HCT116 (cell line): Measurements from ENCODE around the gene NUCB2. TPM values are rescaled to one million over a fixed set of nuclear protein-coding genes. Genes with fewer than 3 reads are reported as not detected.
A peak's percentile ranks its signal among the peaks of the same experiment; 100 is the strongest.

Source experiments
- ATAC-seq: fragments of 200-7000 bp; cut with Tn5 transposase; 2 replicates; pipeline ENCODE4 v1.9.1; 2020; ENCODE audit warnings: mild to moderate bottlenecking, moderate library complexity
- BruUV-seq: library from RNA; stranded (reverse); fragments of 400-500 nt; replicated peaks from 2 replicates; lab custom pipeline; 2021; lab: Mats Ljungman, UMichigan
- CTCF ChIA-PET: fragments of 300-600 bp; sonication (Branson Sonifier 250); formaldehyde crosslinking; loops from one replicate; lab custom pipeline; 2021; ENCODE audit warnings: antibody characterized with exemption; lab: Charles Lee
- POLR2A ChIA-PET: fragments of 300-600, 350-600 bp; sonication (Branson Sonifier 250); formaldehyde crosslinking; loops from one replicate; lab custom pipeline; 2021; ENCODE audit warnings: antibody characterized with exemption; lab: Charles Lee
- RAD21 ChIA-PET, 2 experiments: fragments of 300-600 bp; sonication (Branson Sonifier 250); formaldehyde crosslinking; loops; one replicate each; lab custom pipeline; 2023; ENCODE audit warnings: low total read pairs in 2 of 2; ENCODE audit not compliant: uncharacterized antibody in 2 of 2, unreplicated experiment in 2 of 2, low non-redundant PET in 1 of 2; lab: Charles Lee
- DNase-seq: peaks from one replicate; pipeline ENCODE4 v3.0.0-alpha.2; 2010; ENCODE audit warnings: low read depth, low spot score
- H2AFZ ChIP-seq: fragments of 200-600 bp; shearing (Covaris generic), sonication (generic); 2 replicates; pipeline ENCODE4 v1.6.1; 2017; ENCODE audit warnings: low read depth, mixed run types, mixed read lengths, antibody characterized with exemption, low read length; ENCODE audit not compliant: poor library complexity, severe bottlenecking
- H3K27ac ChIP-seq: 2 replicates; pipeline ENCODE4 v1.5.1; 2012; ENCODE audit warnings: low read depth, low read length
- H3K27me3 ChIP-seq: fragments of 200-600 bp; sonication (generic); 2 replicates; pipeline ENCODE4 v1.6.1; 2016; ENCODE audit warnings: mixed run types, low read length, mixed read lengths; ENCODE audit not compliant: insufficient read depth
- H3K36me3 ChIP-seq, 2 experiments: fragments of 200-500 bp in 1 of 2; fragments of 200-600 bp in 1 of 2; sonication (Bioruptor generic) in 1 of 2; sonication (generic) in 1 of 2; 2 replicates each; pipeline versions ENCODE4 v1.5.1 to v1.6.1; 2014 to 2016; ENCODE audit warnings: low read length in 2 of 2, inconsistent platforms in 1 of 2, mixed read lengths in 1 of 2, mixed run types in 1 of 2; ENCODE audit not compliant: insufficient read depth in 2 of 2, control insufficient read depth in 1 of 2
- H3K4me1 ChIP-seq, 2 experiments: fragments of 200-600 bp in 1 of 2; sonication (generic) in 1 of 2; 2 replicates each; pipeline versions ENCODE4 v1.5.1 to v1.6.1; 2012 to 2017; ENCODE audit warnings: low read length in 2 of 2, inconsistent platforms in 1 of 2, mild to moderate bottlenecking in 1 of 2, mixed read lengths in 1 of 2, mixed run types in 1 of 2, moderate library complexity in 1 of 2; ENCODE audit not compliant: insufficient read depth in 2 of 2, control insufficient read depth in 1 of 2
- H3K4me2 ChIP-seq: fragments of 200-600 bp; sonication (generic); 2 replicates; pipeline ENCODE4 v1.6.1; 2017; ENCODE audit warnings: mixed run types, low read length, mixed read lengths
- H3K4me3 ChIP-seq, 2 experiments: fragments of 200-600 bp in 1 of 2; sonication (generic) in 1 of 2; replicated peaks in 1 of 2; 2 replicates each; pipeline ENCODE4 v1.5.1; 2011 to 2016; ENCODE audit warnings: low read length in 2 of 2, control low read depth in 1 of 2, low read depth in 1 of 2, mild to moderate bottlenecking in 1 of 2, mixed read lengths in 1 of 2, mixed run types in 1 of 2
- H3K79me2 ChIP-seq: fragments of 200-600 bp; sonication (generic); 2 replicates; pipeline ENCODE4 v1.6.1; 2017; ENCODE audit warnings: mild to moderate bottlenecking, mixed run types, low read length, moderate library complexity, mixed read lengths; ENCODE audit not compliant: insufficient read depth
- H3K9ac ChIP-seq: fragments of 200-600 bp; sonication (generic); 2 replicates; pipeline ENCODE4 v1.6.1; 2016; ENCODE audit warnings: low read length, mixed read lengths
- H3K9me2 ChIP-seq: fragments of 200-600 bp; sonication (generic), shearing (Covaris generic); 2 replicates; pipeline ENCODE4 v1.6.1; 2017; ENCODE audit warnings: mixed run types, mild to moderate bottlenecking, moderate library complexity; ENCODE audit not compliant: insufficient read depth
- H3K9me3 ChIP-seq, 2 experiments: fragments of 200-500 bp in 1 of 2; fragments of 200-600 bp in 1 of 2; sonication (Bioruptor generic) in 1 of 2; sonication (generic) in 1 of 2; 2 replicates each; pipeline ENCODE4 v1.6.1; 2014 to 2017; ENCODE audit warnings: low read length in 2 of 2, mixed read lengths in 2 of 2, inconsistent platforms in 1 of 2, low read depth in 1 of 2, mild to moderate bottlenecking in 1 of 2, mixed run types in 1 of 2, moderate library complexity in 1 of 2; ENCODE audit not compliant: control insufficient read depth in 1 of 2, insufficient read depth in 1 of 2
- H4K20me1 ChIP-seq: fragments of 200-600 bp; sonication (generic), shearing (Covaris generic); 2 replicates; pipeline ENCODE4 v1.6.1; 2017; ENCODE audit warnings: mixed run types, mild to moderate bottlenecking, moderate library complexity; ENCODE audit not compliant: insufficient read depth
- CBX3 ChIP-seq: IDR thresholded peaks from 2 replicates; pipeline ENCODE4 v1.6.1; 2012; ENCODE audit warnings: low read depth
- CEBPB ChIP-seq: IDR thresholded peaks from 2 replicates; pipeline ENCODE4 v1.6.1; 2012; ENCODE audit warnings: low read depth
- CTCF ChIP-seq, 3 experiments: fragments of 200-600 bp in 1 of 3; sonication (generic) in 1 of 3; IDR thresholded peaks in 2 of 3; conservative IDR thresholded peaks in 1 of 3; 2 replicates each; pipeline ENCODE4 v1.5.1; 2012 to 2017; ENCODE audit warnings: low read depth in 2 of 3, low read length in 2 of 3, antibody characterized with exemption in 1 of 3, borderline replicate concordance in 1 of 3, control low read depth in 1 of 3, mild to moderate bottlenecking in 1 of 3, mixed read lengths in 1 of 3, mixed run types in 1 of 3, moderate library complexity in 1 of 3; ENCODE audit not compliant: insufficient read depth in 1 of 3
- EGR1 ChIP-seq: IDR thresholded peaks from 2 replicates; pipeline ENCODE4 v1.6.1; 2012; ENCODE audit warnings: low read depth
- ELF1 ChIP-seq: IDR thresholded peaks from 2 replicates; pipeline ENCODE4 v1.6.1; 2012; ENCODE audit warnings: low read depth, borderline replicate concordance
- EZH2phosphoT487 ChIP-seq: fragments of 200-600 bp; IDR thresholded peaks from 2 replicates; pipeline ENCODE4 v1.6.1; 2018; ENCODE audit warnings: antibody characterized with exemption, borderline replicate concordance
- FOSL1 ChIP-seq: IDR thresholded peaks from 2 replicates; pipeline ENCODE4 v1.6.1; 2012; ENCODE audit warnings: low read depth
- MAX ChIP-seq: IDR thresholded peaks from 2 replicates; pipeline ENCODE4 v1.6.1; 2012
- RAD21 ChIP-seq: IDR thresholded peaks from 2 replicates; pipeline ENCODE4 v1.6.1; 2012; ENCODE audit warnings: low read depth, mild to moderate bottlenecking
- REST ChIP-seq: IDR thresholded peaks from 2 replicates; pipeline ENCODE4 v1.6.1; 2012; ENCODE audit warnings: low read depth
- SIN3A ChIP-seq: IDR thresholded peaks from 2 replicates; pipeline ENCODE4 v1.6.1; 2012; ENCODE audit warnings: low read depth
- SP1 ChIP-seq: IDR thresholded peaks from 2 replicates; pipeline ENCODE4 v1.6.1; 2012; ENCODE audit warnings: low read depth
- SRF ChIP-seq: IDR thresholded peaks from 2 replicates; pipeline ENCODE4 v1.6.1; 2012; ENCODE audit warnings: low read depth
- TCF7L2 ChIP-seq: IDR thresholded peaks from 2 replicates; pipeline ENCODE4 v1.7.0; 2011; ENCODE audit warnings: borderline replicate concordance, inconsistent platforms; ENCODE audit not compliant: insufficient read depth, insufficient read length; ENCODE audit errors: extremely low read depth
- YY1 ChIP-seq: IDR thresholded peaks from 2 replicates; pipeline ENCODE4 v1.6.1; 2011; ENCODE audit warnings: low read length, low read depth, moderate library complexity, mild to moderate bottlenecking; ENCODE audit not compliant: insufficient replicate concordance; ENCODE audit errors: extremely low read depth
- ZFX ChIP-seq: fragments of 450-650 bp; IDR thresholded peaks from 2 replicates; pipeline ENCODE4 v1.6.1; 2017
- ZNF274 ChIP-seq: fragments of 200-500 bp; sonication (Bioruptor generic); IDR thresholded peaks from 2 replicates; pipeline ENCODE4 v1.6.1; 2014; ENCODE audit warnings: mild to moderate bottlenecking, low read depth, low read length, inconsistent platforms
- intact Hi-C: fragments of 100-400 bp; cut with micrococcal nuclease; formaldehyde crosslinking; loops from 2 replicates; pipeline ENCODE4 v1.10.0; 2022
- total RNA-seq: library from RNA; stranded (reverse); gene quantifications from one replicate; pipeline ENCODE4 v1.2.1, GENCODE V29; 2021; ENCODE audit not compliant: unreplicated experiment
- TF ChIP-seq, protein P1 (sequence below): IDR thresholded peaks from 2 replicates; pipeline ENCODE4 v1.6.1; 2012

The NUCB2 gene
- total RNA-seq, 1 experiment from 2014 or later: 40.6 TPM

- Histone ChIP-seq H3K36me3 (no peaks in the 10 kb centered on the region), H4K20me1 (no peaks in the 10 kb centered on the region), H3K9ac (no peak overlapping the region), H3K27ac (no peak overlapping the region), H3K9me2 (no peaks in the 10 kb centered on the region), H3K4me3 (no peak overlapping the region), H3K4me1 (no peaks in the 10 kb centered on the region), H3K4me2 (no peak overlapping the region), H3K79me2 (no peaks in the 10 kb centered on the region), H3K9me3 (no peaks in the 10 kb centered on the region), H2AFZ (no peak overlapping the region), H3K27me3 (no peaks in the 10 kb centered on the region)
- no TSS peak for BruUV-seq
- CTCF ChIA-PET: no interaction called here
- TF ChIP-seq YY1 (no peak), CBX3 (no peak), FOSL1 (no peak; the same call in 1 of the 2 replicates), SRF (no peak), TCF7L2 (no peak), REST (no peak), SP1 (0 out of 2 replicates have a peak, but pooled peaks have one; percentile 11), ZNF274 (no peak), SIN3A (no peak), ELF1 (no peak), ZFX (no peak), CEBPB (0 out of 2 replicates have a peak, but pooled peaks have one; percentile 31), EZH2phosphoT487 (no peak), EGR1 (no peak), CTCF (IDR thresholded peaks at IDR 0.05 in 2 of 3, conservative IDR thresholded peaks at IDR 0.05 in 1 of 3; ENCODE audit: borderline replicate concordance in 1 of 3, insufficient read depth in 1 of 3, low read depth in 2 of 3, low read length in 2 of 3) (no peak), MAX (no peak), RAD21 (no peak)
- TF ChIP-seq, protein P1, sequence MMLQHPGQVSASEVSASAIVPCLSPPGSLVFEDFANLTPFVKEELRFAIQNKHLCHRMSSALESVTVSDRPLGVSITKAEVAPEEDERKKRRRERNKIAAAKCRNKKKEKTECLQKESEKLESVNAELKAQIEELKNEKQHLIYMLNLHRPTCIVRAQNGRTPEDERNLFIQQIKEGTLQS: 0 out of 2 replicates have a peak, but pooled peaks have one; percentile 17
- intact Hi-C loops: no loop called here
- no peak; the same call in 1 of the 2 replicates for ATAC-seq
- RAD21 ChIA-PET: no interaction called here
- POLR2A ChIA-PET: no interaction called here
- no peak for DNase-seq
These were observed 20.0 kb upstream of the NUCB2 start for GRCh38 chr11:17256512-17256911.
